Astrocyte of the cerebellum (primary cell): ENCODE measurements around the gene SCAF8.

ENCODE experiments used
- DNase-seq: peaks from one replicate; pipeline ENCODE4 v3.0.0-alpha.2; 2011; ENCODE audit warnings: low read depth
- H3K4me3 ChIP-seq: 2 replicates; pipeline ENCODE4 v1.5.1; 2011; ENCODE audit warnings: mild to moderate bottlenecking, low read depth, low read length, moderate library complexity
- in situ Hi-C: cut with HindIII; loops from 2 replicates; pipeline ENCODE4 v1.10.0; 2017; ENCODE audit warnings: low sequenced_read_pairs
- TF ChIP-seq, protein P1 (sequence below): IDR thresholded peaks from 2 replicates; pipeline ENCODE4 v1.5.1; 2012; ENCODE audit warnings: low read length, low read depth, moderate library complexity, mild to moderate bottlenecking; ENCODE audit errors: missing control alignments

The SCAF8 gene

DNA sequence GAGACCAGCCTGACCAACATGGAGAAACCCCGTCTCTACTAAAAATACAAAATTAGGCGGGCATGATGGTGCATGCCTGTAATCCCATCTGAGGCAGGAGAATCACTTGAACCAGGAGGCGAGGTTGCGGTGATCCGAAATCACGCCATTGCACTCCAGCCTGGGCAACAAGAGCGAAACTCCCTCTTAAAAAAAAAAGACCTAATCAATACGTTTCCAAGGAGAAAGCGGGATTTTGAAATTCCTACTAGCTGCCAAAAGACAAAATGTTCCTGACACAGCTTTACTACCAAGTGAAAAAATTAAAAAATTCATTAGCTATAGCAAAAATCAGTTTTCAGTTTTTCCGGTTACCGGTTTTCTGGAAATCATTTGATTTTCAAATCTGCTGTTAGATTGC, 129.3 kb downstream of the SCAF8 start:
- in situ Hi-C loops: no loop called here
- no peak overlapping the region for H3K4me3 ChIP-seq
- no peak for DNase-seq
- TF ChIP-seq, protein P1, sequence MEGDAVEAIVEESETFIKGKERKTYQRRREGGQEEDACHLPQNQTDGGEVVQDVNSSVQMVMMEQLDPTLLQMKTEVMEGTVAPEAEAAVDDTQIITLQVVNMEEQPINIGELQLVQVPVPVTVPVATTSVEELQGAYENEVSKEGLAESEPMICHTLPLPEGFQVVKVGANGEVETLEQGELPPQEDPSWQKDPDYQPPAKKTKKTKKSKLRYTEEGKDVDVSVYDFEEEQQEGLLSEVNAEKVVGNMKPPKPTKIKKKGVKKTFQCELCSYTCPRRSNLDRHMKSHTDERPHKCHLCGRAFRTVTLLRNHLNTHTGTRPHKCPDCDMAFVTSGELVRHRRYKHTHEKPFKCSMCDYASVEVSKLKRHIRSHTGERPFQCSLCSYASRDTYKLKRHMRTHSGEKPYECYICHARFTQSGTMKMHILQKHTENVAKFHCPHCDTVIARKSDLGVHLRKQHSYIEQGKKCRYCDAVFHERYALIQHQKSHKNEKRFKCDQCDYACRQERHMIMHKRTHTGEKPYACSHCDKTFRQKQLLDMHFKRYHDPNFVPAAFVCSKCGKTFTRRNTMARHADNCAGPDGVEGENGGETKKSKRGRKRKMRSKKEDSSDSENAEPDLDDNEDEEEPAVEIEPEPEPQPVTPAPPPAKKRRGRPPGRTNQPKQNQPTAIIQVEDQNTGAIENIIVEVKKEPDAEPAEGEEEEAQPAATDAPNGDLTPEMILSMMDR: no peak

DNA sequence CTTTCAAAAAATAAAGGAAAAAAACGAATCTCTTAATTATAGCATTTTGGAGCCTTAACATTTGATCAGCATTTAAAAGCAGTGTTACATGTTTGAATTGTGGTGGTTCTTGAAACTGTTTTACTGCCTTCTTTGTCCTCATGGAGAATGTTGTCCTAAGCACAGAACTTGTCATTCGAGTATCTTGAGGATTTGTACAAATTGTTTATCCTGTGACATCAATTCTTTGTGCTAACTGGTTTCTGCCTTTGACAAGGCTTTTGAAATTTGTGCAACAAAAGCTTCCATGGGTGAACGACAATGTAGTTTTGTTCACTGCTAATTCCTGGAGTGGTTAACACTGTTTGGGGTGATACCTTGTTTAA, 130.8 kb downstream of the SCAF8 start:
- no peak overlapping the region for H3K4me3 ChIP-seq
- in situ Hi-C loops: no loop called here
- TF ChIP-seq, protein P1: no peak
- DNase-seq: no peak

DNA sequence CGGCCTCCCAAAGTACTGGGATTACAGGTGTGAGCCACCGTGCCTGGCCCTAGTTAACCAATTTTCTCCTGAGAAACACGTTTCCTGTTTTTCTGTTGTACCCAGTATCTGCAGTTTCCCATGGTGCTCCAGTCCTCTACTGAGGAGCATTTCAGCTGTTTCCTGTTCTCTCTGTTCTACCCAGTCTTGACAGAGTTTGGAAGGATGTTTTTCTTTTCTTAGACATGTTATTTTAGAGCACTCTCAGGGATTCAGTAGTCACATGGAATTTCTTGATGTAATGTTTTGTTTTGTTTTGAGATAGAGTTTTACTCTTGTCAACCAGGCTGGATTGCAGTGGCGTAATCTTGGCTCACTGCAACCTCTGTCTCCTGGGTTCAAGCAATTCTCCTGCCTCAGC, 132.1 kb downstream of the SCAF8 start:
- no peak overlapping the region for H3K4me3 ChIP-seq
- in situ Hi-C loops: no loop called here
- DNase-seq: no peak
- TF ChIP-seq, protein P1: no peak

DNA sequence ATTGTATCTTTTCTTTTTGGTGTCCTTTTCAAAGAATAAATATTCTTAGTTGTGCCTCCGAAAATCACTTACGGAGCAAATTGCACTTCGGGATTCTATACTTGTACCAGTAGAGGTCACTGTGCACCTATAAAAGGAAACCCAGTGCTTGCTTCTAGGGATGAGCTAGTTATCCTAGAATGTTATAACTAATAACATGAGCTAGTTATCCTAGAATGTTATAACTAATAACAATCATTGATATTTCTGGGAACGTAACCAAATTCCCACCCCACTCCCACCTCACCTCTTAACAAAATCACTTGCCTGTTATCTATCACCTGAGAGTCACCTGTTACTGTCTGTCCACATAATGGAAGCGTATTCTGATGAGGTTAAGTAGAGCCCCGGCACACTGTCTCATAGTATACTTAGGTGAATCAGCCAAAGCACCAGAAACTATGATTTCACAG, 135.0 kb downstream of the SCAF8 start:
- no peak overlapping the region for H3K4me3 ChIP-seq
- DNase-seq: peak; percentile 64
- TF ChIP-seq, protein P1: peak; percentile 69
- in situ Hi-C loops: no loop called here

DNA sequence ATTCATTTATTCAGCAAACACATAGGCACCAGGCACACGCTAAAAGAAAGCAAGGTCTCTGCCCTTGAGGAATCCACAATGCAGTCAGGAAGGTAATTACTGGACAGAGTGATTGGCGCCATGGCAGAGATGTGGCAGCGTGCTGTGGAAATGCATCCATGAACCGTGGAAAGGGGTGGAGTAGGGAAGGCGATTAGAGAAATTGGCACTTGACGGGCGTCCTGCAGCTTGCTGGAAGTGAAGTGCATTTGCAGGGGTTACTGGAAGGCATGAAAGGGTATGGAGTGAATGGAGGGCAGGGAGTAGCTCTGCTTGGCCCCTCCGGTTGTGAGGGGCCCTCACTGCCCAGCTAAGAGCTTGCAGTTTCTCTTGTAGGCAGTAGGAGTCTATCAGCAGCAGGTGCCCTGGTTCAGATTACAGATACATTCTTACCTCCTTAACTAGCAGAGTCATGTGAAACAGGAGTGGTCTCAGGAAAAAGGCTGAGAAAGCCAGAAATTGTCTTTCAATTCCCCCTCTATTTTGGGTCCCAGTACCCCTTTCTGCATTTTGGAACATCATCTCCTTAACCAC, 139.4 kb downstream of the SCAF8 start:
- no peak overlapping the region for H3K4me3 ChIP-seq
- in situ Hi-C loops: loop anchor here (5.0 kb wide), 1 partner anchor 55 kb away; no protein-coding TSS in a partner anchor
- no peak for DNase-seq
- TF ChIP-seq, protein P1: peak; percentile 20

DNA sequence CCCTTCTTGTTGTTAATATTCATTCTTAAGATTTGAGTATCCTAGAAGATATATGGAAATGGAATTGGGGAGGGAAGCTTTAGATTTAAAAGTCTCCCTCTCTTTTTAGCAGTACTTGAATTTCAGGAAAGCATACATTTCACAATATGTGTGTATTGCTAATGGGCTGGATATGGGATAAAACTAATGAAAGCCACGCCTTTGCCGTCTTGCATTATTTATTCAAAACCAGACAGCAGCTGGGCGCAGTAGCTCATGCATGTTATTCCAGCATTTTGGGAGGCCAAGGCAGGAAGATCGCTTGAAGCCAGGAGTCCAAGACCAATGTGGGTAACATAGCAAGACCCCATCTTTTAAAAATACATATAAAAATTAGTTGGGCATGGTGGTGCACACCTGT, 140.3 kb downstream of the SCAF8 start:
- TF ChIP-seq, protein P1: no peak

More for the DNA sequence above, 140.3 kb downstream of the SCAF8 start:
- no peak for DNase-seq
- H3K4me3 ChIP-seq: no peak overlapping the region
- in situ Hi-C loops: loop anchor here (5.0 kb wide), 1 partner anchor 54 kb away; no protein-coding TSS in a partner anchor
